HG02588 (cell line): ENCODE results near the gene NUDCD3.

ENCODE experiments used
- ATAC-seq: cut with Tn5 transposase; IDR thresholded peaks from one replicate; pipeline ENCODE4 v1.9.1; 2021; ENCODE audit warnings: mild to moderate bottlenecking, moderate library complexity; ENCODE audit not compliant: unreplicated experiment

NUDCD3 gene

DNA sequence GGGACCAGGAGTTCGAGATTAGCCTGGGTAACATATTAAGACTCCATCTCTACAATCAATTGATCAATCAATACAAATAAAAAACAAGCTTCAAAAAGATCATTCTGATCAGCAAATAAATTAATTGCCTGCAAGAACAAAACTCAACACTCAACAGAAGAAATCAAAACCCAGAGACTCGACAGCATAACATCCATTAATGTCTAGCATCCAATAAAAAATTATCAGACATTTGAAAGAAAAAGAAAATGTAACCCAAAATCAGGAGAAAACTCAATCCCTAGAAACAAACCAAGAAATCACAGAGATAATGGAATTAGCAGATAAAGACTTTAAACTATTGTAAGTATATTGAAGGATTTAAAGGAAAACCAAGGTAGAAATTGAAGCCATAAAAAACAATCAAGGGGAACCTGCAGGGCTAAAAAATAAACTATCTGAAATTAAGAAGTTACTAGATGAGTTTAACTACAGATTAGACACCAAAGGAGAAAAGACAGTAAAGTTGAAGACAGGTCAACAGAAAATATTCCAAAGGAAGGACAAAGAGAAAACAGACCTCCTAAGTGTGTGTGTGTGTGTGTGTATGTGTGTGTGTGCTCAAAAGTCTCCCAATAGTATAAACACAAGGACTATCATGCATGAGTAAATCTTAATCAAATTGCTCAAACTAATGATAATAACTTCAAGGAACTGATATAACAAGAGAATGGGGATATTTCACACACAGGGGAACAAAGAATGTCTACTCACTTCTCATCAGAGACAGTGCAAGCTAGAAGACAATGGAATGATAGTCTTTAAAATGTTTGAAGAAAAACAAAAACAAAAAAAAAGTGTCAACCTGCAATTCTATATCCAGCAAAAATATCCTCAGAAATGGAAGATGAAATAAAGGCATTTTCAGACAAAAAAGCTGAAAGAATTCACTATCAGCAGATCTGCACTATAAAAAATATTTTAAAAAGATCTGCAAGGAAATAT is 7.7 kb downstream of the NUDCD3 start:
- no peak for ATAC-seq

DNA sequence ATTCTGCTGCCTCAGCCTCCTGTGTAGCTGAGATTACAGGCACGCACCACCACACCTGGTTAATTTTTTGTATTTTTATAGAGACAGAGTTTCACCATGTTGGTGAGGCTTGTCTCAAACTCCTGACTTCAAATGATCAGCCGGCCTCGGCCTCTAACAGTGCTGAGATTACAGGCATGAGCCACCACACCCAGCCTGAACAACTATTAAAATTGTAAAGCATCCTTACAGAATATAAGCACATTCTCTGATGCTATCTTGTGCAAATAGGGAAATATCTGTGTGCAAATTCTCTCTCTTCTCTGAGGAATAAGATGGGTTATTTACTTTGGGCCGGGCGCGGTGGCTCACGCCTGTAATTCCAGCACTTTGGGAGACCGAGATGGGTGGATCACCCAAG is 12.5 kb downstream of the NUDCD3 start:
- ATAC-seq: no peak

DNA sequence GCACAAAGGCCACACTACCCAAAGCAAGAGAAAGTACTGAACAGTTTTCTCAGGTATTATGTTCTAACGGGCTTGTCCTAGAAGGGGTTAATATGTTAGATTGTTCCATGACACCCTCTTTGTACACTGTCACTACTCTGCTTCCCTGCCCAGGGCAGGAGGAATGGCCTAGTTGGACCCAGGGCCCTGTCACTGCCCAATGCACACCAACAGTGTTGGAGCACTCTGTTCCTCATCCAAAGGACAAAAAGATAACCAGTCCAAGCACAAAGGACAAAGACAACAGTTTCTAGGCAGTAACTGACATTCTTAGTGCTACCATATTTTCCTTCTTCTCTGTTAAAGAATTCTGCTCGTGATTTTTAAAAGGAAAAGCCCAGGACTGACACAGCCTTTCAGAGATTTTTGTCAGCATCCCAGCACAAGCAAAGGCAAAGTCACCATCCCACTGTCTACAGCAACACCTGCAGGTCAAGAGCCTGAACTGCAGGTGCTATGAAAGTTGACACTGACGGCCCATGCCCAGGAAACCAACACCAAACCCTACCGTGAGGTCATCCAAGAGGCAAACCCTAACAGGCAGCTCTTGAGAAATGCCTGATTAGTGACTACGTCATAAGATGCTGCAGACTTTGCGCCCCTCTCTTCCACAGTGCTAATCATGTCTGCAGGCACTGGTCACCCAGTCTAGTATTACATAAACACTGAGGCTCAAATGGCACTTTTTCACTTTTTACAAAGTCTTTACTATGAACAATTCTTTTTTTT is 13.2 kb downstream of the NUDCD3 start:
- ATAC-seq: no peak

DNA sequence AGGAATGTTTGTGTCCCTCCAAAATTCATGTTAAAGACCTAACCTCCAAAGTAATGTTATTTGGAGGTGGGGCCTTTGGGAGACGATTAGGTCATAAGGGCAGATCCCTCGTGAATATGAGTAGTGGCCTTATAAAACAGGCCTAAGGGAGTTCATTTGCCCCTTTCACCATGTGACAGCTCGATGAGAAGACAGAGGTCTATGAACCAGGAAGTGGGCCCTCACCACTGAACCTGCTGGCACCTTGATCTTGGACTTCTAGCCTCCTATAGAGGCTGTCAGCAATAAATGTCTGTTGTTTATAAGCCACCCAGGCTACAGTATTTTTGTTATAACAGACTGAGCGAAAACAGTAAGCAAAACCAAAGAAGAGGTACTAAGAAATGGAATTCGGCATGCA is 14.1 kb downstream of the NUDCD3 start:
- no peak for ATAC-seq

DNA sequence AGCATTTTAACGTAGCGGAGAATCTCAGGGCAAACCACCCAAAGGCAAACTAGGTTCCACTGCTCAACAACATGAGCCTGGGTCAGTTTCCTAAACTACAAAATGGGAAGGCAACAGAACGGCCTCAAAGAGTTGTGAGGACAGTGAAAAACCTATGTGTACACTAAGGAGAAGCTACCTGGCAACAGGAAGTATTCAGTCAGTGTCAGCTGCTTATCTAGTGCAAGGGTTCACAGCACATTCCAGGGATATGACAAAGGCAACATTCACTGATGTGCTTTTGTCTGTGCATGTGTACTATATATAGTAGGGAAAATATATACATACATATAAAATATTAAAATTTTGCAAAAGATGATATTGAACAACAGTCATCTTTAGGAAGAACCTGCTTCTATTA is 17.2 kb downstream of the NUDCD3 start:
- ATAC-seq: no peak

DNA sequence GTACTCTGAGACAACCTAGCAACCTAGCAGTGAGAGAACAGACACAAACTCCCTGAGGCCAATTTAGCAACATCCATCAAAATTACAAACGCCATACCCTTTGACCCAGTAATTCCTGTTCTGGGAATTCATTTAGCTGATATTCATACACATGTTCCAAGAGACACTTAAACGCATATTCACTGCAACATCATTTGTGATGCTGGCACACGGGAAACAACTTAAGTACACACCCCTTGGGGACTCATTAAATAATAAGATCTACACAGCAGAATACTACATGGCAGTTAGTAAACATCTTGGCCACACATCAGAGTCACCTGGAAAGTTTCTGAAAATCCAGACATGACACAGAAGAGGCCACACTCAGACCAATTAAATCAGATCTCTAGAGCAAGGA is 17.6 kb downstream of the NUDCD3 start:
- ATAC-seq: no peak

DNA sequence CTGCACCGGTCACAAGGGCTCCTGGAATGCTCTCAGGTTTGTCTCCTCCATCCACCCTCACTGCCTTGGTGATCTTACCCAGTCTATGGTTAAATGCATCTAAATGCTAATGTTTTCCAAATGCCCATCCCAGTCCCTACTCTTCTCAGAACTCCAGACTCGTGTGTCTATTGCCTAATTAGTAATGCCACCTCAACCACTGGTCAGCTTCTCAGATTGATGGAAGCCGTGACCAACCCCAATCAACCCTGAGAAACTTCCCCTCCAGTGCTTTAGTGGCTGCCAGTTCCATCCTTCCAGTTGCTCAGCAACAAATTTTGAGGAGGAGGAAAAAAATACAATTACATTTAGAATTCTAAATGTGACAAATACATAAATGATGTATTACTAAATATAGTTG is 18.6 kb downstream of the NUDCD3 start:
- ATAC-seq: no peak

DNA sequence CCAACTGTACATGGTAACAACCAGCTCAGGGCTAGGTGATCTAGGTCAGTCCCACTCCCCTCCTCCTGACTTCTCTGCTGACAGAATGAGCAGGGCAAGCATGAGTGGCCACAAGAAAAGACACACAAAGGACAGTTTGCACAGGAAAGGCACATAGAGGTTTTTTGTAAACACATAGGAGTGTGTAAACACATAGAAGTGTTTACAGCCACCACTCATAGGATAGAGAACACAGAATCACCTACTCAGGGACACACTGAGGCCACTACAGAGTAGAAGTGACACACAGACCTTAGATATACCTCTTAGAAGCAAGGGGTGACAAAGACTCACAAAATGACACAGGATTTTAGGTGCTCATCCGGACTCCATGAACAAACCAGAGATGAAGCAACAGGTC is 19.0 kb downstream of the NUDCD3 start:
- ATAC-seq: no peak

DNA sequence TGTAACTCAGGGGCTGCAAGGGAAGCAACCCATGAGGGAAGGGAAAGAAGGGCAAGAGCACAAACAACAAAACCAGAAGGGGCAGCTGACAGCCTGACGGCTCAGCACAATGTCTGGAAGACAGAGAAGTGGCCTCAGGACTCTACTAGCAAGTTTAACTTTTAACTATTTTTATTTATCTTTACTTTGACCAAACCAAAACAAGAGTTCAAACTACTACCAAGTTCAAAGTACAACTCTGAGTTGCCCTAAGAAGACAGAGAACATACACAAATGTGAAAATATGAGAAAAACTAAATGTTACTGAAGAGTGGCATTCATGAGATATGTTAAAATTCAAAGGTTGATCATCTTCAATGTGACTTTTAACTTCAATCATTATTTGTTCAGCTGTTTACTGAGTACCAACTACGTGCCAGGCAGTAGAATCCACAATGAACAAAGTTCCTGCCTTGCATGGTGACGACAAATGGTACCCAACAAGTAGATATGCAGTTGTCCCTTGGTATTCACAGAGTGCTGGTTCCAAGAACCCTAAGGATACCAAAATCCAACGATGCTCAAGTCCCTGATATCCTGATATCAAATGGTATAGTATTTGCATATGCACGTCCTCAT is 19.7 kb downstream of the NUDCD3 start:
- ATAC-seq: no peak

DNA sequence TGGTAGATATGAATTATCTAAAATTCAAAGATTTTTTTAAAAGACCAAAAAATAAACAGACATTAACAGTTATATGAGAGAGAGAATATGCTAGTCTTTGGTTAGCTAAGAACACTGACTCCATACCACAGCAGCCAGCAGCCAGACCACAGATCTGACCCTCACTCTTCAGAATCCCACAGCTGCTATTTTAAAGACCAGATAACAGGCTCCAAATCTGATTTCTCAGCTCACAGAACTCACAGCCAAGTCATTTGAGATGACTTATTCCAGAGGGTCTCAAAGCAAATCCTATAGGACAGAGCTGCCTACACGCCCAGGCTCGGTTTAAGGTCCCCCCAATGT is 20.4 kb downstream of the NUDCD3 start:
- no peak for ATAC-seq

DNA sequence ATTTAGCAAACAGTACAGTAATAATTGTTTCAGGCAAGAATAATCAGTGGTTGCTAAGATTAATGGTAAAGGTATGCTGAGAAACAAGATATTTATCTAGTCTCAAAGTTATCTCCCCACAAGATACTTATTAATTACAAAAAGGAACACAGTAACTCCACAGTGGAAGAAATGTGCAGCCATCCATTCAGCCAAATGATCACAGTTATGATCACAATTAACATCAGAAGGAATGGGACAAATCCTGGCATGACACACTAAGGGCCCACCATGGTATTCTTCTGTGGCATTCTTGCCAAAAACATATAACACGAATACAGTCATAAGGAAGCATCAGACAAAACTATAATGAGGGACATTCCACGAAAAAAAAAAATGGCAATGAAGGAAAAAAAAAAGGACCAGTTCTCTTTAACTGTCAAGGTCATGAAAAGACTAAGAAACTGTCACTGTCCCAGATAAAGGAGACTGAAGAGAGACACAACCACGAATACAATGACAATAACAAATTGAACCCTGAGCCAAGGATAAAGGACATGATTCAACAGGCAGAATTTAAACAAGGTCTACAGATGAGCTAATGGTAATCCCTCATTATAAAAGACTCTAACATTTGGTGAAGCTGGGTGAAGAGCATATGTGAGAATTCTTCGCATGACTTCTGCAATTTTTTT is 20.9 kb downstream of the NUDCD3 start:
- ATAC-seq: no peak

DNA sequence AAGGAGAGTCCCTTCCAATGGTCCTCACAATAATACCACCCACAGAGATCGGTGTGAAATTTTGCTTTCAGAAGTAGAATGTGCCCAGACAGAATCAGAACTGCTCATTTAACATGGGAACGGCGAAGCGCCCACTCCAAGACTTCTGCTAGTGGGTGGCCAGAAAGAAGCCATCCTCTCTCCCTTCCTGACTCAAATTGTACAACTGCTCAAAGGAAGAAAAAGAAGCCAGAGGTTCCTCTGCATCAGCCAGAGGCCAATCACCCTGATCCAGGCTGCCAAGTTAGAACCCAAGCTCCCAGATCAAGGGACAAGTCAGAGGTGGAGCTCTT is 23.3 kb downstream of the NUDCD3 start:
- no peak for ATAC-seq

DNA sequence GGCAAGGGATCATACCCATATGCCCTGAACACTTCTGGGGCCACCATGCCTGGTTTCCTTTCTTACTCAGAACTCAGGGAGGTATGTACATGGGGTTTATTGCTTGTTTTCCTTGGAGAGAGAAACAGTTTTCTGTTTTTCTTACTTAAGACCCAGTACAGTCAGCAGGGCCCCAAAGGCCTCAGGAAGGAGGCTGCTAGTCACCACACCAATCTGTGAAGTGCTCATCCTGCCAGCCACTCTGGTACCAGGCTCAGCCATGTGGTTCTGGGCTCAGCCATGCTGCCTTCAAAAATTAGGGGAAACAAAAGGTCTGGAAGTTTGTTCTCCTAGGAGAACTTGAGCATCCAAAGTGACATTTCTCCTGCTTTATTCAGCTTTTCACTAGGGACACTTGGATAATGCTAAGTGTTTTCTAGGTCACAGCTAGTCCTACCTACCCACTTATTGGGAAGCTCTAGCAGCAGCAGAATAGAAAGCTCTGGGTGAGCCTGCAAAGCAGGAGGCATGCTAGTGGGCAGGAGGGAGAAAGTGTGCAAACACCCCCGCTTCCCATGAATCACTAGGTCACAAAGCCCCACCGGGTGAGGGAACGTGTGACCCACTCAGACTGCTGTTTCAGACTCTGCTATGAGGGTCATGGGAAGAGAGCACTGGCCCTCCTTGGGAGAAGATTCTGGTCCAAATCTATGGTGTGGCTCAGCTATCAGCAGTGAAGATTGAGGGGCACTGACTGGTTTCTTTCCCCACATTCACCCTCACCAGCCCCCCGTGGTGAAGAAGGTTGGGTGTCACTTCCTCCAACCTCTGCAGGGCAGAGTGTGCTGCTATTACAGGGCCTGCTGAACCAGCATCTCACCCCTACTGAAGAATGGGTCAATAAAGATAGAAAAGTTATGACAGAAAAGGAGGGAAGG is 23.9 kb downstream of the NUDCD3 start:
- no peak for ATAC-seq

DNA sequence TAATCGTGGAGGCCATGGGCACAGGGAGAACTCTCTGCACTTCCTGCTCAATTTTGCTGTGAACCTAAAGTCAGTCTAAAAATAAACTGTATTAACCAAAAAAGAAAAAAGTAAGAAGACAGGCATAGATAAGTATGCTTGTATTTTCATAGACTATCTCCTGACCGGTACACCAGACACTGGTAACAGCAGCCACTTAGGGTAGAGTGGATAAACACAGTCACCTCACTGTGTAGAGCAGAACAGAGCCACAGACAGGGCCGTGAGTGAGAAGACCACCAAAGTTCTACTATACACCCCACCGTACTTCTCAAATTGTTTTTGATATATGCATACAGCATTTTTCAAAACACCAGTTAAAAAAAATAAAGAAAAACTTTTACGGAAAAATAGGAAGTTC is 25.0 kb downstream of the NUDCD3 start:
- ATAC-seq: no peak

DNA sequence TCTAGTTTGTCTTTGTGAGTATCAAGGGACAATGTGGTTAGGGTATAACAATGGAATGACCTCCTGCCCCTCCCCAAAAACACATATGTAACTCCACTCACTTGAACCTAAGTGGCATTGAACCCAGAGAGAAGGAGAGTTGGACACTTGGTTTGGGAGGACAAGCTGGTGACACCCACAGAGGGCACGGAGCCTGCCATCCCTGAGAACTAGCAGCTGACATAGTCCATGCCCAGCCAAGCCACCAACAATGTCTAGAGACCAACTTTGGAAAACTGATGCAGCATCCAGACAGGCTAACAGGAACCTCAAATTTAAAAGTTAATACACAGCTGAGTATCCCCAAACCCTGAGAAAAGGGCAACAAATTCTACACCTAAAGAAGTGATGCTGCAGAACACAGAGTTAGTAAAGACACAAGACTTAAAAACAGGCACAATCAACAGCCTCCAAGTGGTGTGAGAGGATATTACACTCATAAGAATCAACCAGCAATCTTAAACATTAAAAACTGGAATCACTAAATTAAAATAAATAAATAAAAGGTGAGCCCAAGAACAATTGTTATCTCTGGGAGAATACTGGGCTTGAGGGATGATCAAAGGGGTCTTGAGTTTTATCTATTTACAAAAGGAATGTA is 27.2 kb downstream of the NUDCD3 start:
- ATAC-seq: no peak

DNA sequence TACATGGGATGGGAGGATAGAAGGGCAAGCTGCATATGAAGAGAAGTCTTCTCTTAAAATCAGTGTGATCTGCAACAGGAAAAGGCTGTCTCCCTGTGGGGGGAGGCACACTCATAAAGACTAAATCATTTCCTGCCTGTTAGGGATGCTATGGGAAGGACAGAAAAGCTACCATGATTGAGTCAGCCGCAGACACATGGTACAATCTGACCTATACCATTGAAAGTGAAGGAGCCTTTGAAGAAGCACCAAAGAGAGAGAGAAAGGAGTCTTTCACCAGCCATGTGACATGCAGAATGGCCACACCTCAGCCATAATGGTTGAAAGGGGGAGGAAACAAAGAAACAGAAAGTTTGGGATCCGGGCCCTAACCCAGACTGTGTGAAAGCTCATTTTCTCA is 29.1 kb downstream of the NUDCD3 start:
- ATAC-seq: no peak

DNA sequence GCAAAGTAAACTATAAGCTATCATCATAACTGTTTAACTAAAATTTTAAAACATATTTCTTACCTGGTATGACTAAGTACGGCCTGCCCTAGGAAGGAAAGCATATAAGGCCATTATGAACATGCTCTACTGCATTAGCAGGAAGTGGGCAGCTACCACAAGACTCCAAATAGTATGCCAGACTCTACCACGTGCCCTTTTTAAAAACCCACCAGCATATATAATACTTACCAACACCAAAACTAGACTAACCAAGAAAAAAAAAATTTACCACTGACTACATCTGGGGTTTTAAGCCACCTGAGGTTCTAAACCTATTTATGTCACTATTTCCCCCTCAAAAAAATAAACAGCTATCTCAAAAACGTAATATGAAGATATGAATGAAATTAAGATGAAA is 30.1 kb downstream of the NUDCD3 start:
- peak; percentile 98 for ATAC-seq

DNA sequence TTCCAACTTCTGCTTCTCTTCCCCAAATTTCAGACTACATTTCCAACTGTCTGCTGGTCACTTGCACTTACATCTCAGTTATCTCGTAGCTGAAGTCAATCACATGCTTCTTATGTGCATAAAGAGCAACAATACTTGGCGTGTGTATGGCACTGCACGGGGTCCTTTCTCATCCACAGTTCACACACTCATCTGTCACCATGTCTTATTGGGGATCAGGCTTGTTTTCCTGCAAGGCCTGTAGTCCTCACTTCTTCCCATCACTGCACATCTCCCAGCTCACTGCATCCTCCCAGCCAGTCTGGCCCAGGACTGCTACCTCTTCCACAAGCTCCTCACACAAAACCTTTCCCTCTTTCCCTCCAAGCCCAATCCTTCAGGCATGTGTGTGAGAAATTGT is 35.3 kb downstream of the NUDCD3 start:
- no peak for ATAC-seq

DNA sequence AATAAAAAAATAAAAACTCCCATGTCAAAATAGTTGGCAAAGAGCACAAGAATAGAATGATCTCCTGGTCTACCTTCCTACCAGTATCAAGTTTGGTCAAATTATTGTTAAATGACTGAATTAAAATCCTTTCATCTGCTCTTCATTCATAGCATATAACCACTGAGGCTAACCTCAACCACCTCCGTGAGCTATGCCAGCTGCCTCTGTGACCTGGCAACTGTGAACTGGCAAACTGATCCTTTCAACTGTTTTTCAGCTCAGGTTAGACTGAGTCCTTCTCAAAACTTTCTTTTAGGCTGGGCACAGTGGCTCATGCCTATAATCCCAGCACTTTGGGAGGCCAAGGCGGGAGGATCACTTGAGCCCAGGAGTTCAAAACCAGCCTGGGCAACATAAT is 36.1 kb downstream of the NUDCD3 start:
- ATAC-seq: no peak

DNA sequence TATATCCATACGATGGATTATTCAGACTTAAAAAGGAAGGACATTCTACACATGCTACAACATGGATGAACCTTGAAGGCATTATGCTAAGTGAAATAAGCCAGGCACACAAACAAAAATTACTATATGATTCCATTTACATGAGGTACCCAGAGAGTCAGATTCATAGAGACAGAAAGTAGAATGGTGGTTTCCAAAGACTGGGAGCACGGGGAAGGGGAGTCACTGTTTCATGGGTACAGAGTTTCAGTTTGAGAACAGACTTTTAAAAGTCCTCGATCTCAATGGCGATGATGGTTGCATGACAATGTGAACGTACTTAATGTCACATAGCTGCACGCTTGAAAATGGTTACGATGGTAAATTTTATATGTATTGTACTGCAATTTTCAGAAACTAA is 39.3 kb downstream of the NUDCD3 start:
- ATAC-seq: no peak
